Umbilical cord (tissue), 2 donors: ENCODE data around the gene ZDHHC8. TPM values are rescaled to one million over a fixed set of nuclear protein-coding genes. Genes with fewer than 3 reads are reported as not detected.

ENCODE experiments used
- DNase-seq: peaks from one replicate; pipeline ENCODE4 v3.0.0-alpha.2; 2015; ENCODE audit warnings: low spot score
- total RNA-seq: library from RNA; depleted of rRNA; stranded (reverse); fragments of >200 nt; gene quantifications from one replicate; pipeline ENCODE4 v1.2.3, GENCODE V29; 2014; ENCODE audit warnings: low replicate concordance; ENCODE audit not compliant: insufficient read depth

ZDHHC8 gene
- total RNA-seq, 1 donor from 2014 or later: 2.2 TPM

DNA sequence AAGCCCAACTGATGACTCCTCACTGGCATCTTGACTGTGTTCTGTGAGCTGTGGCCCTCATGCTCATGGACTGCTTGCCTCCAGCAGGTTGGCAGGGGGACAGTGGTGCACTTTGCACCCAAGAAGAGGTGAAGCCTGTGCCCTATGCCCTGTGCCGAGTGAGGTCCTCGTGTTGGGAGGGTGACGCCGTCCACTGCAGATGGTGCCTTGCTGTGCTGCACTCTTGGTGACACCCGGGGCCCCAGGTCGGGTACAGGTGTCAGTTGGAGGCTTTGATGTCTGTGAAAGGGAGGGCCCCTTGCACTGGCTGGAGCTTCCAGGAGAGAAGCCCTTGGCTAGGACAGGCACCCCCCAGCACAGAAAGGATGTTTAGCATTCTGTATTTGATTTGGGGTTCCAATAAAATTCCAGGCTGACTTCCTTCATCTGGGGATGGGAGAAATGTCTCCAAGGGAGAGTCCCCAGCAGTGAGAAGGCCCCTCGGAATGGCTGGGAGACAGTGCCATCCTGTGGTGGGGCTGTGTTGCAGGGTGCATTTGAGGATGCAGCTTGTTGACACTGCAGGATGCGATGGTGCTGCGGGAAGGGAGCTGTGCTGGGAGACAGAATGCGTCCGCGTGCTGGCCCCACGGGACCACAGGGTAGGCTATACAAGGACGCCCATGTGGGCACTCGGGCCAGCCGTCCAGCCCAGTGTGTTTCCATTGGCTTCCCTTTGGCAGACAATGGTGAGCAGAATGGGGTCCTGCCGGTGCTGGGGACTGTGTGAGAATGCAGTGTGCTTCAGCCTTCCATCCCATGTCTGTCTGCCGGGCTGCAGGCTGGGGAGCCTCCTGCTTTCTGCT, 2.5 kb upstream of the ZDHHC8 start:
- no peak for DNase-seq

- no peak for DNase-seq
Measured at GRCh38 chr22:20129747-20130014, 1.9 kb upstream of the ZDHHC8 start.

DNA sequence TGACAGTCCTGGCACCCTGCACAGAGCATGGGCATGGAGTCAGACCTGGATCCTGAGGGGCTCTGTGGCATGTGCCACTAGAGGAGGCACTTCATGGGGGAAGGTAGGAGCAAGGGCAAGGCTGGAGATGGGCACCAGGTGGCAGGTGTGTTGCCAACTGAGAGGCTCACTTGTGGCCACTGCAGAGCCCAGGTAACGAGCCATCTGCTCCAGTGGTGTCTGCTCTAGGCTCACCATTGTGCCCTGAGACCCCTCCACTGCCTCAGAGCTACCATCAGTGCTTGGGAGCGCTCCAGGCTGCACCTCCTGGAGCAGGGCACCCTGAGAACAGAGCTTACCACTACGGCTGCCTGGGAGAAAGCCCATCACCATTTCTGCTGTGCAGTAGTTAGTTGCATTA, 1.3 kb upstream of the ZDHHC8 start:
- no peak for DNase-seq

DNA sequence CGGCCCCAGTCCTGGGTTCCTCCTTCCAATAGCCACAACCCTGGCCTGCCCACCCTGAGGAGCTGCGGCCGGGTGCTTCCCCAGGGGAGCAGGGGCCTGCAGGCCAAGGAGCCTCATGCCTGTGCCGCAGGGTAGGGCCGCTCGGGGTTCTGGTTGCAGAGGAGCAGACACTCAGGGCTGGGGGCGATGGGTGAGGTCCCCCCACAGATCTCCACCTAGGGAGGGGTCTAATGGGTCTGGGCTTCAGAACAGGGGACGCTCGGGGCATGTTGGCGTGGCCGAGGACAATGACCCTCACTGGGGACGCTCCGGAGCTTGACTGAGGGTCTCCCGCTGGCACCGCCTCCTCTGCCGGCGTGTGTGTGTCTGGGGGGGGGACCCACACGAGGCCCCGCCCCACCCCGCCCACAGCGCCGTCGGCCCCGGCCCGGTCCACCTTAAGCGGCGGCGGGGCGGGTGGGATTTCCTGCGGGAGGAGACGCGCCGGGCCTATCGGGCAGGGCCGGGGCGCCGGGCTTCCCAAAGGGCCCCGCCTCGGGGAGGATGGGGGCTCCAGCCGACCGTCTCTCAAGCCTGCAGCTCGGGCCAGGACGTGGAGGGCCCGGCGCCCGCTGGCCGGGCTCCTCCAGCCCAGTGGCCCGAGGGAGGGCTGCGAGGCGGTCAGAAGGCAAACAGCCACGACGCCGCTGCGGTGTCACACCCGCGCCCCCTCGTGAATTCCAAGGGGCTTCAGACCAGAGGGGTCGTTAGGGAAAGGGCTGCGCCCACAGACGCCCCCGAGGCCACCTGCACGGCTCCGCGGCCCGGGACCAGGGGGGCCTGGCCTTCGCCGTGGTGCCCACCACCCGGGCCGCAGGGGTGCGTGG, 640 bp upstream of the ZDHHC8 start:
- DNase-seq: peak; percentile 86

GRCh38 chr22:20131859-20132685, 468 bp downstream of the ZDHHC8 start:
- DNase-seq: no peak

DNA sequence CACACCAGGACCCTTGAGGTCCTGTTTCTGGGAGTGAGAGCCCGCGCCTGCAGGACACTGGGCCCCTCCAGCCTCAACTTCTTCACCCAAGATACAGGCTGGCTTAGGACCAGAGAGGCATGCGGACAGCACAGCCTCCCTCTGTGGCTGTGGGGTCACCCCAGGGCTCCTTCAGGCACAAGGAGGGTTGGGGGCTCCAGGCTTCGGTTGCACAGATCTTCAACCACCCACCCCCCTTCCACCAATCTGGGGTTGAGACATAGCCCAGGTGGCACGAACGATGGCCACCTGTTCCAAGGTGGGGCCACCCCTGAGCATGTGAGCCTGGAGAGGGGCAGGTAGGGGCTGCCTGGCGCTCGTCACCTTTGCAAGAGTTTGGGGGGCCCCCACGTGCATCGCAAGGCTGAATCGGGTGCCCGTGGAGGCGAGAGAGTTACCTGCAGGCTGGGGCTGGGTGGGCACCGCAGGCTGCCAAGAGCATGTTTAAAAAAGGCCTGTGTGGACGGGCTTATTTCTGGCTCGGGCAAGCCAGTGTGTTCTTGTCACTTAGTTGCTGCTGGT, 1.2 kb downstream of the ZDHHC8 start:
- DNase-seq: no peak

- DNase-seq: no peak
Measured at GRCh38 chr22:20133930-20134549, 2.4 kb downstream of the ZDHHC8 start.

GRCh38 chr22:20135265-20135664, 3.7 kb downstream of the ZDHHC8 start:
- no peak for DNase-seq

- no peak for DNase-seq
Measured at GRCh38 chr22:20135806-20136602, 4.4 kb downstream of the ZDHHC8 start.

DNA sequence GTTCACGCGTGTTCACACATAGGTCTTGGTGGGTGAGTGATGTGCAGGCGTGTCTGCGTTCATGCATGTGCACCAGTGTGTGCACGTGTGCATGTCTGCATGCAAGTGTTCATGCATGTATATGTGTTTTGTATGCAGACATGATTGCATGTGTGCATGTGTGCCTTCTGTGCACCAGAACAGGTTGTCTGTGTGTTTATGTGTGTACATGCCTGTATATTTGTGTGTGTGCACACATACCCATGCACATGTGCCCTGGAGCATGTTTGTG, 4.9 kb downstream of the ZDHHC8 start:
- DNase-seq: no peak

DNA sequence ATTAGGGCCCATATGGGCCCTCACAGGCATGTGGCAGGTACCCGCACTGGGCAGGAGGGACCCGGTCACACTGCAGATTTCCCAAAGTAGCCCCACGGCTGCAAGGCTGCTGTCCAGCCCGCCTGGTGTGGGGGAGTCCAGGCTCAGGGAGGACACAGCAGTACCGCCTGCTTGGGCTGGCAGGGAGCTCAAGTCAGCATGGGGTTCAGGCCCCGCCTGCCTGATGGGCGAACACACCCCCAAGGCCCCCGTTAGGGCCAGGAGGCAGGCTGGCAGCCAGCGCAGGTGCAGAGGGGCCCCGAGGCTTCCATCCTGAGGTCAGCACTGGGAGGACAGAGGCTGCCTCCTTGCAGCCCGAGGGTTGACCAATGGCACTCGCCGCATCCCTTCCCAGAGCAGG, 5.5 kb downstream of the ZDHHC8 start:
- no peak for DNase-seq

GRCh38 chr22:20137671-20138416, 6.2 kb downstream of the ZDHHC8 start:
- DNase-seq: no peak

DNA sequence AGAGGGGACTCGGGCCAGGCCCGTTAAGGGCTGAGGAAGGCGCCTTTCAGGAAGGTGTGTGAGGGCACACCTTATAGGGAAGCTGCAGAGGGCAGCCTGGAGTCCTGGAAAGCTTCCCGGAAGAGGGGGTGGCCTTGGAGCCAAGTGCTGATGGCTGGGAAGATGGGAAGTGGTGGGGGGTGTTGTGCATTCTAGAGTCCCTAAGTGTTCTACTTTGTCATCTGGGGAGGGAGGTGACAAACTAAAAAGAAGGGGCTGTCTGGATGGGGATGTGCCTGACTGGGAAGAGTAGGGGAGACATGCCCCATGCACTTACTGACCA, 6.8 kb downstream of the ZDHHC8 start:
- DNase-seq: no peak

GRCh38 chr22:20138868-20139267, 7.3 kb downstream of the ZDHHC8 start:
- DNase-seq: no peak

- DNase-seq: no peak
Measured at GRCh38 chr22:20139391-20140106, 7.9 kb downstream of the ZDHHC8 start.

DNA sequence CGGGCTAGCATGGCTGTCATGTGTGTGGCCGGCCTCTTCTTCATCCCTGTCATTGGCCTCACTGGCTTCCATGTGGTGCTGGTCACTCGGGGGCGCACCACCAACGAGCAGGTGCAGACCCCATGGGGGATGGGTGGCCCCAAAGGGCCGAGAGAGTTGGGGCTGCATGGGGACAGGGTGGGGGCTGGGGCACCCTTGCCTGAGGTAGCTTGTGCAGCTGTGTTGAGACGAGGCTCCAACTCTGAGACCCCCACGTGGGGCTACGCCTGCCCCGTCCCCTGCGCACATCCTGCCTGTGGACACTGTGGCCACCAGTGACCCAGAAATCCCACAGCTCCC, 8.5 kb downstream of the ZDHHC8 start:
- DNase-seq: no peak

- no peak for DNase-seq
Measured at GRCh38 chr22:20140521-20140964, 8.9 kb downstream of the ZDHHC8 start.

DNA sequence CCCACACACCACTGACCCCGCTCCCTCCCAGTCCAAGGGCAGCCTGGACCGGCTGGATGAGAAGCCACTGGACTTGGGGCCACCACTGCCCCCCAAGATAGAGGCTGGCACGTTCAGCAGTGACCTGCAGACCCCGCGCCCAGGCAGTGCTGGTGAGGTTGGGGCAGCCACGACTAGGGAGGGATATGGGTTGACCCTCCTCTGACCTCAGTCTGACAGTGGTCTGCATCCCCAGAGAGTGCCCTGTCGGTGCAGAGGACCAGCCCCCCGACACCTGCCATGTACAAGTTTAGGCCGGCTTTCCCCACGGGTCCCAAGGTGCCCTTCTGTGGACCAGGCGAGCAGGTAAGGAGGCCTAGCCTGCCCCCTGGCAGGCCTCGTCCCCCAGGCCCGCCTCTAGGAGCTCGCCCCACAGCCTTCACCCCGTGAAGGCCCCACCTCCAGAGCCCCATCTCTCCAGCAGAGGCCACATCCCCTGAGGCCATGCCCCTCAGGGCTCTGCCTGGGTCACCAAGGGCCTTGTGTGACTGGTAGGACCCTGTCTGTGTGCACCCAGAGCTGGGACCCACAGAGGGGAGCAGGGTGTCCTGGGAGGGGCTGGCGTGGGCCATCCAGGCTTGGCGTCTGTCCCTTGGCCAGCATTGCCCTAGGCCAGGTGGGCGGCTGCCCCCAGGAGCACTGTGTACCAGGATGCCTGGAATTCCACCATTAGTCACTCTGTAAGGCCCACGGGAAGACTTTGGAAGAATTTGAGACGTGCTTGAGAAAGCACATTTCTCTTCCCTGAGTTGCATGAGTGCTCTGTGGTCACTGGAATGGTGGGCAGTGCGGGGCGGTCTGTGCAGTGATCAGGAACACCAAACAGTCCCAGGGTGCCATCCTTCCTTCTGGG, 9.8 kb downstream of the ZDHHC8 start:
- no peak for DNase-seq
